ENCODE data around the gene TNFRSF1B.

The TNFRSF1B gene

DNA sequence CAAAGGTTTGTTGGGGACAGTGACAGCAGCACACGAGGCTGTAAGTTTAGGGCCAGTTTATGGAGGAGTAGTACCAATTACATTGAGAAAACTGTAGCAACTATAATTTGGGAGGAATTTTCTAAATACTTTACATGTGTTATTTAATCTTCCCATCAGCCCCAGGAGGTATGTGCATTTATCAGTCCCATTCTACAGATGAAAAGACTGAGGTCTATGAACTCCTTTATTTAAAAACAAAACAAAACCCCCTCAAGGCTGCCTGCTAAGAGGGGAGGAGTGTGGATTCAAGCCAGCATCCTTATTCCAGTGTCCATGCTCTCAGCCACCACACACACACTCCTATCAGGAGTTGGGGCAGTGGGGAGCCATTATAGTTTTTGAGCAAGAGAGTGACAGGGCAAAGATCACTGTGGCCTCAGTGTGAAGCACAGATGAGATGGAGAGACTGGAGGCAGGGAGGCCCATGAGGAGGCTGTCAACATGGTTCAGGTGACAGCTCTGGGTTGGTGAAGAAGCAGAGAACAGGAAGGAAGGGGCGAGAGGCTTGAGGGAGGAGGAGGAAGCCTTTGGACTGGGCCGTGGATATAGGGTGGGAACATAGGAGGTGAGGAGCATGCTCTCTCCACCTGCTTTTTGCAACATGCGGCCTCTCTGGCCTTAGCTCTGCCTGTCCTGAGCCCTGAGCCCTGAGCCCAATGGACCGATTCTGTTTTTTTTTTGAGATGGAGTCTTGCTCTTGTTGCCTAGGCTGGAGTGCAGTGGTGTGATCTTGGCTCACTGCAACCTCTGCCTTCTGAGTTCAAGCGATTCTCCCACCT is 9.7 kb downstream of the TNFRSF1B start:
- no peak for DNase-seq

GRCh38 chr1:12177156-12177998 is 10.6 kb downstream of the TNFRSF1B start:
- DNase-seq: no peak

- peak; percentile 26 for DNase-seq
Observed at GRCh38 chr1:12177999-12178441, 11.2 kb downstream of the TNFRSF1B start.

- no peak for DNase-seq
Observed at GRCh38 chr1:12178511-12178910, 11.7 kb downstream of the TNFRSF1B start.

DNA sequence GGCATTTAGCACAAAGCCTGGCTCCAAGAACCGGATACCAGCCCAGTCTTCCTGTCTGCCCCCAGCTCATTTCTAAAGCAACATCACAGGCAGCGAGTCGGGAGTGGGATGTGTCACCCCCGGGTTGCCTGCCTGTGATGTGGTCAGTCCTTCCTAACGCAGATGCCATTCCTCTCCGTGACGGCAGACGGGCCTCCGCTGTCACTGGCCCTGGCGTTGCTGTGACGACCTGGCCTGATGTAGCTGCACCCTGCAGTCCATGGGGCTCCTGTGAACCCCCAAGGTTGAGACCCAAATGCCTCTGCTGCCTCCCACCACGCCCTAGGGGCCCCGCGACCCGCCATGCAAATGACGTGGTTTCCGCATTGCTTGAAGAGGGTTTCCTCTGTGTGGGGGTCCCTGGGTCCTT is 12.3 kb downstream of the TNFRSF1B start:
- DNase-seq: no peak

- DNase-seq: no peak
Observed at GRCh38 chr1:12179676-12180075, 12.9 kb downstream of the TNFRSF1B start.

DNA sequence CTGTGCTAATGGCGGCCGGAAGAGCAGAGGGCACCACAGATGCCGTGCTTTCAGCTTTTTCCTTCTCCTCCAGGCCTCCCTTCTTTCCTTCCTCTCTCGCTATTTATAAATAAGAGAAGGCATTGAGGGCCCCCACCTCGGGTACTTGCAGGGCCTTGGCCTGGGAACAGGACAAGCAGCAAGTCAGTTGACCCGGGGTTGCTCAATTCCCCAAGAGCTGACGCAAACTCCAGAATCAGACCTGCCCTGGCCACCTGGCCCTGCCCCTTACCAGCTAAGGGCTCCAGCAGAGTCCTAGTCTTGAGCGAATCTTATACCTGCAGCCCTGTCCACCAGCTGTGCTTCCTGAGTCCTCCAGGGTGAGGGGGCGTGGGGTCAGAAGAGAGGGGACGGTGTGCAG is 13.5 kb downstream of the TNFRSF1B start:
- DNase-seq: no peak

DNA sequence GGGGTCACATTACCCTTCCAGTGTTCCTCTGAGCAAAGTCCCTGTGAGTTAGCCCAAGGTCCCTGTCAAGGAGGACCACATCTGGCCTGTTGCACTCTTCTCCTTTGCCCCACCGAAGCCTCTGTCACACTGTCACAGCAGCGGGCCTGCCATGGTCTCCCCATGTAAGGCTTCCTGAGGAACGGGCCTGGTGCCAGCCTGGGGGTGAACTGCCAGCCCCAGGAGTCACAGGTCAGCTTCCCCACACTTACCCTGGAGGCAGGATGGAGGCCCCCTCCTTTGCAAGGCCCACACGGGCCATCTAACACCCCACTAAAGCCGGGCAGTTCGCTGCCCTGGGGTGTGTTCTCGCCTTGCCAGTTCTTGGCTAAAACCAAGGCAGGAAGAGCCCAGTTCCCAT is 14.1 kb downstream of the TNFRSF1B start:
- DNase-seq: no peak

DNA sequence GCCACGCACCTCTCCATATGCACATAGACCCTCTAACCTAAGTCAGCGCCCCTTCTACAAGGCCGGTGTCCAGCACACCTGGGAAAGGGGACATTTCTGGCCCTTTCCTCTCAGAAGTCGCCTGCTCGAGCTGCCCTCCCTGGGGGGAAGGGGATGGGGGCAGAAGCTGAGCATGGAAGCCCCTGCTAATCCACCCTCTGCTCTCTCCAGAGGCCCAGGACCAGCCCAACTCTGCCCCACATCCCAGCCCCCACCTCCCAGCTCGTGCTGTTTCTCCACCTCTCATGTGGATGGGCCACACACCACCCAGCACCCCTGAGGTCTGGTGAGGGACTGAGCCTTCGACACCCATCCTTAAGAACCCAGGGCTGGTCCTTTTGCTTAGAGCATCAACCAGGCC is 14.8 kb downstream of the TNFRSF1B start:
- DNase-seq: no peak

- no peak for DNase-seq
Observed at GRCh38 chr1:12182410-12182984, 15.7 kb downstream of the TNFRSF1B start.

DNA sequence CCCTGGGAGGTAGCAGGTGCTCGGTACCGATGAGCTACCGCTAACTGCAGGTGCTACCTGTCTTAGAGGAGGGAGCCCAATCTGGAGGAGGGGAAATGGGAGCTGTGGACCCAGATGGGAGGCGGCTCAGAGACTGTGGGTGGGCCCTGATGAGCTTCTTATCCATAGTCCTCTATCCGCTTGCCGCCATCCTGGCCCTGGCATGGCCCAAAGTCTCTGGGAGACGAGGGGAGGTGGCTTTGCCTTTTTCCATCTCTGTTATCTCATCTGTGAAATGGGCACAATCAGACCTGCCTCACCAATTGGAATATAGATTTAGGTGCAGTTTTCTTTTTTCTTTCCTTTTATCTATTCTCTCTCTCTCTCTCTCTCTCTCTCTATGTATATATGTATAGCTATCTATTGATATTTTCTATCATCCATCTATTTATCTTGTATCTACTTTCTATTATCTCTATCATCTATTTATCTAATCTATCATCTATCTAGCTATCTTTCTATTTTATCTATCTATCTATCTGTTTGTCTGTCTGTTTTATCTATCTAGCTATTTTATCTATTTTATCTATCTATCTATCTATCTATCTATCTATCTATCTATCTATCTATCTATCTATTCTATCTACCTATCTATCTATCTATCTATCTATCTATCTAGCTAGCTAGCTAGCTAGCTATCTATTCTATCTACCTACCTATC is 16.5 kb downstream of the TNFRSF1B start:
- DNase-seq: no peak

- no peak for DNase-seq
Observed at GRCh38 chr1:12184008-12184681, 17.4 kb downstream of the TNFRSF1B start.

DNA sequence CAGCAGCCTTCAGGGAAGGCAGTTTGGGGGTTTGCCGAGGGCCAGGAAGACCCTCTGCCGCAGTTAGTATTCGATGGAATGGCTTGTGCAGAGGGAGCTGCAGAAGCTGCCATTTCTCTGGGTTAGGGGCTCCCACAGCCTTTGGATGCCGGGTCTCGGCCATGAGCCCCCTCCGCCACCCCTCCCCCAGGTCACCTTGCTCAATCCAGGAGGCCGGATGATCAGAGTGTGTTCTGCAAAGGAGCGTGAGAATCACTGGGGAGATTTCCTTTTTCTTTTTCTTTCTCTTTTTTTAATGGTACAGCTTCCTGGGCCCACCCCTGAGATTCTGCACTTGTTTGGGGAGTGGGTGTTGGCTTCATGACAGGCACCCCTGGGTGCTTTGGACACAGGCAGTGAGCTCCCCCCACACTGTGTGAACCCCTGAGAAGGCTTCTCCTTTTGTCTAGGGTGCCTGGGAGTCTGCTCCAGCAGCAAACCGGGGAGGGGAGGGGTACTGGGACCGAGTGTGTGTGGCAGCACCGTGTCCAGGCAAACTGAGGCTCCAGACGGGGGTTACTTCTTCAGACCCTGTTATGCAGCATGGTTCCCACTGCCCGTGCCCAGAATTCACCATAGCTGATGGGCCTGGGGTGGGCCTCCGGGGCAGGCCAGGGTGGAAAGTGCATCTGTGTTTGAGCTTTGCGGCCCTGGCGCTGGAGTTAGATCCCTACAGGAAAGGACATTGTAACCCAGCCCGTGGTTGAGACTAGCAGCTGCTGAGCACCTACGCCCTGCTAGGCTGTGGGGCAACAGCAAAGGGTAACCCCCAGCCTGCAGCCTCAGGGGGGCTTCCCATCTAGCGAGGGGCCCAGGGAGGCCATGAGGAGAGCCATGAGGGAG is 18.5 kb downstream of the TNFRSF1B start:
- no peak for DNase-seq

GRCh38 chr1:12185918-12186678 is 19.3 kb downstream of the TNFRSF1B start:
- no peak for DNase-seq

DNA sequence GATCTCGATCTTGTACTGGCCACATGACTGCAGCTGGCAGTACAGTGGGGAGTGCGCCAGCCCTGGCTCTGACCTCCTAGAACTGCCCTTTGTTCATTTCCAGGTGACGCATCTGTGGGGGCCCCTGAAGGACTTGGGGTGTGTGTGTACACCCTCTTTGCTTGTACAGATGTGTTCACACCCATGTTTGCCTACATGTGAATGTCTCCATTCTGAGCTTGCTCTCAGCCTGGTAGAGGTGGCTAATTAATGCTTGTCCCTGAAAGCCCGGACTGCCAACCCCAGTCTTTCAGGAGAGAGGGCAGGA is 19.8 kb downstream of the TNFRSF1B start:
- no peak for DNase-seq

GRCh38 chr1:12188115-12188514 is 21.3 kb downstream of the TNFRSF1B start:
- DNase-seq: no peak

DNA sequence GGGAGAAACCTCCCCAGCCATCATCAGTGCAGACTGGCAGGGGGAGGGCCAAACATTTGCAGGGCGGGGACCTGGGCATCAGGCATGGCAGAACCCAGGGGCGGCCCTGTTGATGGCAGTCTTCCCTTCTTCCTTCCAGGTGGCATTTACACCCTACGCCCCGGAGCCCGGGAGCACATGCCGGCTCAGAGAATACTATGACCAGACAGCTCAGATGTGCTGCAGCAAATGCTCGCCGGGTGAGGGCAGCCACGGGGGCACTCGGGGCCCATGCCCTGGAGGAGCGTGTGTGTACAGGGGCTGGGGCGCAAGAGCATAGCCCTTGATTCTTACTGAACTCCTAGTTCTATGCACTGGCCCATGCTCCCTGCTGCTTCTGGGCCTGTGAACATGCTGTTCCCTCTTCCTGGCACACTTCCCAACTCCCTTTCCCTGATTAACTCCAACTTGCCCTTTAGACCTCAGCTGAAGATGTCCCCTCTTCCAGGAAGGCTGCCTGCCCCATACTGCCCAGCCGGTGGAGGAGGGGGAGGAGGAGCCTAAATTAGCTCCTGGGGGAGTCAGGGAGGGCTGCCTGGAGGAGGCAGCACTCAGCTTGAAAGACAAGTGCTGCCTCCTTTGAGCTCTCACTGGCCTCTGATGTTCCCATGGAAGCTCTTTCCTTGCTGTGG is 22.0 kb downstream of the TNFRSF1B start:
- no peak for DNase-seq

GRCh38 chr1:12189328-12189682 is 22.5 kb downstream of the TNFRSF1B start:
- DNase-seq: no peak

DNA sequence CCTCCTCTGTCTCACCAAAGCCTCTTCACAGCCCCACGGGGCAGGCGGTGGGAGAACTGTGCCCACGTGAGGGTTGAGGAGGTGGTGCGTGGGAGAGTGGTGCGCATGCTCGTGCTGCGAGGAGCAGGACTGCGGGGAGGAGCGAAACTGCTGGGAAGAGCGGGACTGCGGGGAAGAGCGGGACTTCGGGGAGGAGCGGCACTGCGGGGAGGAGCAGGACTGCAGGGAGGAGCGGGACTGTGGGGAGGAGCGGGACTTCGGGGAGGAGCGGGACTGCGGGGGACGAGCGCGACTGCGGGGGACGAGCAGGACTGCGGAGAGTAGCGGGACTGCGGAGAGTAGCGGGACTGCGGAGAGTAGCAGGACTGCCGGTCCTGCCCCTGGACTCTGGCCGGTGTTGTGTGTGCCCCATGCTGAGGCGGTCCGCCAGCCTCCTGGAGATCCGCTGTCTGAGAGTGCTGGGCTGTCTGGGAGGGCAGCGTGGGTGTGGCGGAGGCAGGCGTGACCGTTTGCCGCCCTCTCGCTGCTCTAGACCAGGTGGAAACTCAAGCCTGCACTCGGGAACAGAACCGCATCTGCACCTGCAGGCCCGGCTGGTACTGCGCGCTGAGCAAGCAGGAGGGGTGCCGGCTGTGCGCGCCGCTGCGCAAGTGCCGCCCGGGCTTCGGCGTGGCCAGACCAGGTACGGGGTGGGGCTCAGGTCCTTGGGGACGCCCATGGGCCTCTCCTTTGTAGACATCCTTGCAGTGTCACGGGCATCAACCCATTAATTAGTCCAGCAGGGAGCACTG is 24.6 kb downstream of the TNFRSF1B start:
- DNase-seq: no peak

Data from NCI-H1436 treated with DMSO at 0.1 percent for 48 hours (cell line).